ENCODE measurements around the gene PIGT. TPM values are rescaled to one million over a fixed set of nuclear protein-coding genes. Genes with fewer than 3 reads are reported as not detected.

Gene PIGT
- polyA plus RNA-seq, 1 of the 3 experiments (the other 2 are of a cell fraction): 144 TPM

DNA sequence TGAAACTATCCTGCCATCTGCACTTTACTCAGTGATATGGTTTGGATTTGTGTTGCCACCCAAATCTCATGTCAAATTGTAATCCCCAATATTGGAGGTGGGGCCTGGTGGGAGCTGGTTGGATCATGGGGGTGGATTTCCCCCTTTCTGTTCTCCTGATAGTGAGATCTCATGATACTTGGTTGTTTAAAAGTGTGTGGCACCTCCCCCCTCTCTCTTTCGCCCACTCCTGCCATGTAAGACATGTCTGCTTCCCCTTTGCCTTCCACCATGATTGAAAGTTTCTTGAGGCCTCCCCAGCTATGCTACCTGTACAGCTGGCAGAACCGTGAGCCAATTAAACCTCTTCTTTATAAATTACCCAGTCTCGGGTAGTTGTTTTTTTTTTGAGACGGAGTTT is 18.0 kb downstream of the PIGT start:
- POLR2A ChIA-PET: no interaction called here
- Histone ChIP-seq H3K27me3 (ENCODE audit: insufficient read depth) (no peaks in the 10 kb centered on the region), H3K27ac (ENCODE audit: low read depth in 2 of 2, low read length in 1 of 2) (no peak overlapping the region), H3K36me3 (replicated peaks in 1 of 2; ENCODE audit: control insufficient read depth in 1 of 2, insufficient read depth in 2 of 2, low read length in 1 of 2) (no peaks in the 10 kb centered on the region), H4K20me1 (ENCODE audit: insufficient read depth) (no peaks in the 10 kb centered on the region), H3K9me3 (no peaks in the 10 kb centered on the region), H3K4me3 (ENCODE audit: low read depth in 2 of 2, low read length in 1 of 2) (no peak overlapping the region), H3K4me1 (ENCODE audit: control insufficient read depth in 1 of 2, insufficient read depth in 2 of 2, low read depth in 1 of 2, low read length in 1 of 2) (peaks cover 0 to 3% of the 10 kb centered on the region in 2 experiments; a peak in 2 of 4 replicates), H3K9me2 (no peaks in the 10 kb centered on the region), H3K9ac (no peak overlapping the region), H2AFZ (ENCODE audit: low read depth) (no peak overlapping the region), H3F3A (replicated peaks; ENCODE audit: insufficient read depth) (no peaks in the 10 kb centered on the region), H3K4me2 (no peak overlapping the region), H3K79me2 (ENCODE audit: insufficient read depth) (no peaks in the 10 kb centered on the region)
- TF ChIP-seq, protein P1, sequence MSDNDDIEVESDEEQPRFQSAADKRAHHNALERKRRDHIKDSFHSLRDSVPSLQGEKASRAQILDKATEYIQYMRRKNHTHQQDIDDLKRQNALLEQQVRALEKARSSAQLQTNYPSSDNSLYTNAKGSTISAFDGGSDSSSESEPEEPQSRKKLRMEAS (IDR thresholded peaks at IDR 0.05; ENCODE audit: low read depth): no peak
- TF ChIP-seq, protein P2, sequence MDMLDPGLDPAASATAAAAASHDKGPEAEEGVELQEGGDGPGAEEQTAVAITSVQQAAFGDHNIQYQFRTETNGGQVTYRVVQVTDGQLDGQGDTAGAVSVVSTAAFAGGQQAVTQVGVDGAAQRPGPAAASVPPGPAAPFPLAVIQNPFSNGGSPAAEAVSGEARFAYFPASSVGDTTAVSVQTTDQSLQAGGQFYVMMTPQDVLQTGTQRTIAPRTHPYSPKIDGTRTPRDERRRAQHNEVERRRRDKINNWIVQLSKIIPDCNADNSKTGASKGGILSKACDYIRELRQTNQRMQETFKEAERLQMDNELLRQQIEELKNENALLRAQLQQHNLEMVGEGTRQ (IDR thresholded peaks at IDR 0.05; ENCODE audit: borderline replicate concordance, low read depth, low read length): no peak
- CTCF ChIA-PET: interaction anchor here (1.4 kb wide), 1 partner anchor 16 kb away, joined by 4 read pairs; no protein-coding TSS in a partner anchor
- no peak for DNase-seq
- WGBS (ENCODE audit: low lambda C conversion rate): 91% methylated on average over 4 of the region's 4 CpGs

DNA sequence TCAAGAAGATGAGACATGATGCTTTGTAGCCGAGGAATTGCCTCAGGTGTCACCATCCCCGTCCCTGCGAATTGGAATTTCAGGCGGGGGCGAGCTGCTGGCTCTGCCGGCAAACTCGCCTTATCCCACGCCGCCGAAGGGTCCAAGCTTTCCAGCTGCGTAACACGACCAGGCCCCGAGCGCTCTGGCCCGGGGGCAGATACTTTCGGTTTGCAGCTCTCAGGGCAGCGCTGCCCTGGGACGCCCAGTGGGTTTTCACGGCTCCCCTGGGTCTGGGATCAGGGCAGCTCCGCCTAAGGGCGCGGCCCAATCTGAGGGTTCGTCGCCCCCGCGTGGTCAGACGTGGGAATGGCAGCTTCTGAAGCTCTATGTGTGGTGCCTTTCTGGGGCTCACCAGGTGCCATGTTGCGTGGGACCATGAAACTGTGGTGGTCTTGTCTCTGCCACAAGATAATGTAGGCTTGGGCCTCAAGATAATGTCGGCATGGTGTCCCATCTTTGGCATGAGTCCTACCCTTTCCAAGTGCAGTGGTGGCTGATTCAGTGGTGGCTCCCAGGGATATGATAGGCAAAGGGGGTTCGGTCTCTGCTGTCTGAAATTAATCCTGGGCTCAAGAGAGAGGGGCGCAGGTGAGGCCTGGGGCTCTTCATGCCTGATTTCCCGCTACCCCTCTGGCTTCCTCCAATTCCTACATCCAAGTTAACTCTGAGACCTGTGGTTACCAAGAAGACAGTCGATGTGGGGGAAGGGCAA is 21.0 kb downstream of the PIGT start:
- Histone ChIP-seq H2AFZ (ENCODE audit: low read depth) (peak overlapping the region; percentile 77; the same call in 1 of the 2 replicates), H3K9ac (peak overlapping the region; percentile 71), H3K9me3 (no peaks in the 10 kb centered on the region), H3K79me2 (ENCODE audit: insufficient read depth) (no peaks in the 10 kb centered on the region), H3F3A (replicated peaks; ENCODE audit: insufficient read depth) (no peaks in the 10 kb centered on the region), H3K4me1 (ENCODE audit: control insufficient read depth in 1 of 2, insufficient read depth in 2 of 2, low read depth in 1 of 2, low read length in 1 of 2) (peaks cover 0 to 3% of the 10 kb centered on the region in 2 experiments; a peak in 2 of 4 replicates), H3K27ac (ENCODE audit: low read depth in 2 of 2, low read length in 1 of 2) (peak overlapping the region; percentile 13 to 14; a peak in 2 of 4 replicates), H3K9me2 (no peaks in the 10 kb centered on the region), H3K4me3 (ENCODE audit: low read depth in 2 of 2, low read length in 1 of 2) (peak overlapping the region; percentile 63 to 74), H3K4me2 (peak overlapping the region; percentile 78), H4K20me1 (ENCODE audit: insufficient read depth) (no peaks in the 10 kb centered on the region), H3K36me3 (replicated peaks in 1 of 2; ENCODE audit: control insufficient read depth in 1 of 2, insufficient read depth in 2 of 2, low read length in 1 of 2) (no peaks in the 10 kb centered on the region), H3K27me3 (ENCODE audit: insufficient read depth) (no peaks in the 10 kb centered on the region)
- WGBS (ENCODE audit: low lambda C conversion rate): 6% methylated on average over 23 of the region's 33 CpGs
- ChIA-PET POLR2A (interaction anchor here (0.8 to 2.2 kb wide), 6 partner anchors 16 to 118 kb away, joined by 3 to 21 read pairs (median 5); partner anchors contain the start of genes PIGT and SYS1), CTCF (interaction anchor here (0.7 to 4.7 kb wide), 51 partner anchors 9 to 334 kb away, joined by 3 to 143 read pairs (median 6); partner anchors contain the start of genes MATN4, PIGT, SDC4 and SYS1)
- peak; percentile 87 for DNase-seq
- TF ChIP-seq, protein P3, sequence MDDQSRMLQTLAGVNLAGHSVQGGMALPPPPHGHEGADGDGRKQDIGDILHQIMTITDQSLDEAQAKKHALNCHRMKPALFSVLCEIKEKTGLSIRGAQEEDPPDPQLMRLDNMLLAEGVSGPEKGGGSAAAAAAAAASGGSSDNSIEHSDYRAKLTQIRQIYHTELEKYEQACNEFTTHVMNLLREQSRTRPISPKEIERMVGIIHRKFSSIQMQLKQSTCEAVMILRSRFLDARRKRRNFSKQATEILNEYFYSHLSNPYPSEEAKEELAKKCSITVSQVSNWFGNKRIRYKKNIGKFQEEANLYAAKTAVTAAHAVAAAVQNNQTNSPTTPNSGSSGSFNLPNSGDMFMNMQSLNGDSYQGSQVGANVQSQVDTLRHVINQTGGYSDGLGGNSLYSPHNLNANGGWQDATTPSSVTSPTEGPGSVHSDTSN (IDR thresholded peaks at IDR 0.05): no peak
- TF ChIP-seq RAD21 (IDR thresholded peaks at IDR 0.05; ENCODE audit: low read length): peak; percentile 92
- no peak for TF ChIP-seq JUND (IDR thresholded peaks at IDR 0.05)
- TF ChIP-seq GABPA (IDR thresholded peaks at IDR 0.05; ENCODE audit: low read depth): no peak
- peak; percentile 14; the same call in 1 of the 2 replicates for TF ChIP-seq NRF1 (IDR thresholded peaks at IDR 0.05; ENCODE audit: low read depth, low read length)
- TF ChIP-seq ELF1 (IDR thresholded peaks at IDR 0.05): no peak
- peak; percentile 93 for TF ChIP-seq SMC3 (IDR thresholded peaks at IDR 0.05; ENCODE audit: low read depth, low read length)
- TF ChIP-seq RFX5 (IDR thresholded peaks at IDR 0.05; ENCODE audit: low read length): no peak
- TF ChIP-seq FOSL2 (IDR thresholded peaks at IDR 0.05; ENCODE audit: borderline replicate concordance, low read depth): no peak
- no peak for TF ChIP-seq YY1 (IDR thresholded peaks at IDR 0.05; ENCODE audit: low read depth)
- TF ChIP-seq, protein P4, sequence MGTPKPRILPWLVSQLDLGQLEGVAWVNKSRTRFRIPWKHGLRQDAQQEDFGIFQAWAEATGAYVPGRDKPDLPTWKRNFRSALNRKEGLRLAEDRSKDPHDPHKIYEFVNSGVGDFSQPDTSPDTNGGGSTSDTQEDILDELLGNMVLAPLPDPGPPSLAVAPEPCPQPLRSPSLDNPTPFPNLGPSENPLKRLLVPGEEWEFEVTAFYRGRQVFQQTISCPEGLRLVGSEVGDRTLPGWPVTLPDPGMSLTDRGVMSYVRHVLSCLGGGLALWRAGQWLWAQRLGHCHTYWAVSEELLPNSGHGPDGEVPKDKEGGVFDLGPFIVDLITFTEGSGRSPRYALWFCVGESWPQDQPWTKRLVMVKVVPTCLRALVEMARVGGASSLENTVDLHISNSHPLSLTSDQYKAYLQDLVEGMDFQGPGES (IDR thresholded peaks at IDR 0.05; ENCODE audit: low read depth, low read length): no peak
- no peak for TF ChIP-seq RXRA (IDR thresholded peaks at IDR 0.05; ENCODE audit: borderline replicate concordance, low read depth)
- TF ChIP-seq RCOR1 (IDR thresholded peaks at IDR 0.05; ENCODE audit: low read length): 0 out of 2 replicates have a peak, but pooled peaks have one; percentile 11
- peak; percentile 49; the same call in 1 of the 2 replicates for TF ChIP-seq TAF1 (IDR thresholded peaks at IDR 0.05; ENCODE audit: borderline replicate concordance, low read depth, low read length)
- TF ChIP-seq EP300 (IDR thresholded peaks at IDR 0.05; ENCODE audit: borderline replicate concordance in 1 of 2, low read depth in 1 of 2, low read length in 1 of 2): no peak
- 0 out of 2 replicates have a peak, but pooled peaks have one; percentile 27 for TF ChIP-seq FOXJ3 (CRISPR knock-in tag; IDR thresholded peaks at IDR 0.05)
- TF ChIP-seq TEAD4 (IDR thresholded peaks at IDR 0.05; ENCODE audit: borderline replicate concordance, insufficient read depth): no peak
- no peak for TF ChIP-seq EZH2phosphoT487 (IDR thresholded peaks at IDR 0.05; ENCODE audit: borderline replicate concordance, low read depth)
- 0 out of 2 replicates have a peak, but pooled peaks have one; percentile 26 for TF ChIP-seq MXI1 (IDR thresholded peaks at IDR 0.05; ENCODE audit: low read depth, low read length)
- TF ChIP-seq, protein P1 (IDR thresholded peaks at IDR 0.05; ENCODE audit: low read depth): peak; percentile 12; the same call in 1 of the 2 replicates
- TF ChIP-seq SIN3A (IDR thresholded peaks at IDR 0.05; ENCODE audit: borderline replicate concordance, low read depth, low read length): peak; percentile 54; the same call in 1 of the 2 replicates
- no peak for TF ChIP-seq FOXM1 (IDR thresholded peaks at IDR 0.05; ENCODE audit: low read depth)

Data from SK-N-SH (cell line).